IMR-90 (cell line): ENCODE results near the gene PEX10.

Experiments used
- CTCF ChIP-seq: conservative IDR thresholded peaks from 2 replicates; pipeline ENCODE4 v1.5.1; 2012; ENCODE audit warnings: mild to moderate bottlenecking, low read depth, low read length, improper control_type of control experiment
- SMC3 ChIP-seq: fragments of 150-350 bp; IDR thresholded peaks from 2 replicates; pipeline ENCODE4 v1.6.1; 2016; ENCODE audit warnings: low read depth, mild to moderate bottlenecking, antibody characterized with exemption, low read length, moderate library complexity

- TF ChIP-seq CTCF (no peak), SMC3 (no peak)
Observed at GRCh38 chr1:2408456-2408855, 3.9 kb downstream of the PEX10 start.
